HG03060 (cell line): ENCODE results near the gene GAREM2.
"Not testable (repeated sequence)": the region's sequence is repeated elsewhere in the genome, so short reads cannot be mapped to it uniquely, and the experiment has no call there.

Experiments
- ATAC-seq: cut with Tn5 transposase; IDR thresholded peaks from one replicate; pipeline ENCODE4 v1.9.1; 2021; ENCODE audit warnings: low read depth, moderate number of reproducible peaks; ENCODE audit not compliant: unreplicated experiment

Gene GAREM2

GRCh38 chr2:26172871-26173775, at the start of gene GAREM2:
TSS of gene GAREM2 (plus strand) at chr2:26173088. CDS start at chr2:26173221, 133 bp downstream.
- ATAC-seq: no peak

GRCh38 chr2:26123426-26123825, 49.5 kb upstream of the GAREM2 start:
- ATAC-seq: no peak

- no peak for ATAC-seq
Measured at GRCh38 chr2:26126074-26126473, 46.8 kb upstream of the GAREM2 start.

GRCh38 chr2:26128176-26128575, 44.7 kb upstream of the GAREM2 start:
- ATAC-seq: no peak

GRCh38 chr2:26130763-26131162, 42.1 kb upstream of the GAREM2 start:
- ATAC-seq: no peak

- ATAC-seq: no peak
Measured at GRCh38 chr2:26136451-26136850, 36.4 kb upstream of the GAREM2 start.

GRCh38 chr2:26139269-26140183, 33.4 kb upstream of the GAREM2 start:
- ATAC-seq: no peak

GRCh38 chr2:26141145-26141769, 31.6 kb upstream of the GAREM2 start:
- ATAC-seq: no peak

GRCh38 chr2:26144031-26144430, 28.9 kb upstream of the GAREM2 start:
- ATAC-seq: no peak

- ATAC-seq: no peak
Measured at GRCh38 chr2:26144953-26145680, 27.8 kb upstream of the GAREM2 start.

- no peak for ATAC-seq
Measured at GRCh38 chr2:26148501-26148900, 24.4 kb upstream of the GAREM2 start.

- no peak for ATAC-seq
Measured at GRCh38 chr2:26150243-26150642, 22.6 kb upstream of the GAREM2 start.

GRCh38 chr2:26157580-26157979, 15.3 kb upstream of the GAREM2 start:
- no peak for ATAC-seq

- no peak for ATAC-seq
Measured at GRCh38 chr2:26161926-26162325, 11.0 kb upstream of the GAREM2 start.

- no peak for ATAC-seq
Measured at GRCh38 chr2:26162963-26163362, 9.9 kb upstream of the GAREM2 start.

GRCh38 chr2:26164231-26164630, 8.7 kb upstream of the GAREM2 start:
- ATAC-seq: no peak

GRCh38 chr2:26164641-26165211, 8.2 kb upstream of the GAREM2 start:
- ATAC-seq: no peak

GRCh38 chr2:26165403-26165802, 7.5 kb upstream of the GAREM2 start:
- no peak for ATAC-seq

- not testable (repeated sequence) for ATAC-seq
Measured at GRCh38 chr2:26166541-26166940, 6.3 kb upstream of the GAREM2 start.

GRCh38 chr2:26168785-26169184, 4.1 kb upstream of the GAREM2 start:
- no peak for ATAC-seq
